NCI-H82 treated with DMSO at 0.1 percent for 48 hours (cell line): Measurements from ENCODE around the gene RBM3.

Experiments
- DNase-seq: peaks from one replicate; lab custom pipeline; 2025; ENCODE audit not compliant: unreplicated experiment; lab: John Stamatoyannopoulos, UW

Gene RBM3

GRCh38 chrX:48576108-48576507 lies 1.8 kb downstream of the RBM3 start:
- DNase-seq = no peak

- no peak for DNase-seq
These were observed 4.4 kb downstream of the RBM3 start for GRCh38 chrX:48578661-48579128.

GRCh38 chrX:48579259-48579658 lies 5.0 kb downstream of the RBM3 start:
- DNase-seq = no peak

GRCh38 chrX:48580662-48581061 lies 6.4 kb downstream of the RBM3 start:
- no peak for DNase-seq

- no peak for DNase-seq
These were observed 10.4 kb downstream of the RBM3 start for GRCh38 chrX:48584698-48585097.

- peak; percentile 68 for DNase-seq
These were observed 15.3 kb downstream of the RBM3 start for GRCh38 chrX:48589482-48590162.

- no peak for DNase-seq
These were observed 16.2 kb downstream of the RBM3 start for GRCh38 chrX:48590203-48591103.

- no peak for DNase-seq
These were observed 17.0 kb downstream of the RBM3 start for GRCh38 chrX:48591255-48591791.

GRCh38 chrX:48592971-48593370 lies 18.7 kb downstream of the RBM3 start:
- DNase-seq = no peak

GRCh38 chrX:48595929-48596328 lies 21.6 kb downstream of the RBM3 start:
- no peak for DNase-seq

GRCh38 chrX:48597353-48598264 lies 23.3 kb downstream of the RBM3 start, which contains the start of gene WDR13:
Gene WDR13, plus strand, starts transcription at chrX:48597492. Its CDS starts 505 bp downstream, at chrX:48597997.
- peak; percentile 79 for DNase-seq

- no peak for DNase-seq
These were observed 24.3 kb downstream of the RBM3 start for GRCh38 chrX:48598614-48599013.

- DNase-seq = no peak
These were observed 25.1 kb downstream of the RBM3 start for GRCh38 chrX:48599341-48599740.

- no peak for DNase-seq
These were observed 25.9 kb downstream of the RBM3 start for GRCh38 chrX:48600226-48600625.

- no peak for DNase-seq
These were observed 27.6 kb downstream of the RBM3 start for GRCh38 chrX:48601741-48602394.

GRCh38 chrX:48604701-48605100 lies 30.4 kb downstream of the RBM3 start:
- DNase-seq = no peak

GRCh38 chrX:48606091-48606490 lies 31.8 kb downstream of the RBM3 start:
- DNase-seq = no peak

- DNase-seq = no peak
These were observed 37.4 kb downstream of the RBM3 start for GRCh38 chrX:48611703-48612102.

- no peak for DNase-seq
These were observed 39.3 kb downstream of the RBM3 start for GRCh38 chrX:48613502-48614160.

- DNase-seq = no peak
These were observed 42.3 kb downstream of the RBM3 start for GRCh38 chrX:48616576-48616975.
